Activated CD8-positive, alpha-beta memory T cell treated with anti-CD3 and anti-CD28 coated beads for 1 hour (primary cell): ENCODE data around the gene TFCP2.
"Not testable (repeated sequence)": the region's sequence is repeated elsewhere in the genome, so short reads cannot be mapped to it uniquely, and the experiment has no call there.

ENCODE experiments used
- DNase-seq, 2 donors: peaks; one replicate each; pipeline ENCODE4 v3.0.0-alpha.2; 2020; ENCODE audit warnings: low read depth in 1 of 2; ENCODE audit errors: extremely low read depth in 1 of 2

TFCP2 gene

DNA sequence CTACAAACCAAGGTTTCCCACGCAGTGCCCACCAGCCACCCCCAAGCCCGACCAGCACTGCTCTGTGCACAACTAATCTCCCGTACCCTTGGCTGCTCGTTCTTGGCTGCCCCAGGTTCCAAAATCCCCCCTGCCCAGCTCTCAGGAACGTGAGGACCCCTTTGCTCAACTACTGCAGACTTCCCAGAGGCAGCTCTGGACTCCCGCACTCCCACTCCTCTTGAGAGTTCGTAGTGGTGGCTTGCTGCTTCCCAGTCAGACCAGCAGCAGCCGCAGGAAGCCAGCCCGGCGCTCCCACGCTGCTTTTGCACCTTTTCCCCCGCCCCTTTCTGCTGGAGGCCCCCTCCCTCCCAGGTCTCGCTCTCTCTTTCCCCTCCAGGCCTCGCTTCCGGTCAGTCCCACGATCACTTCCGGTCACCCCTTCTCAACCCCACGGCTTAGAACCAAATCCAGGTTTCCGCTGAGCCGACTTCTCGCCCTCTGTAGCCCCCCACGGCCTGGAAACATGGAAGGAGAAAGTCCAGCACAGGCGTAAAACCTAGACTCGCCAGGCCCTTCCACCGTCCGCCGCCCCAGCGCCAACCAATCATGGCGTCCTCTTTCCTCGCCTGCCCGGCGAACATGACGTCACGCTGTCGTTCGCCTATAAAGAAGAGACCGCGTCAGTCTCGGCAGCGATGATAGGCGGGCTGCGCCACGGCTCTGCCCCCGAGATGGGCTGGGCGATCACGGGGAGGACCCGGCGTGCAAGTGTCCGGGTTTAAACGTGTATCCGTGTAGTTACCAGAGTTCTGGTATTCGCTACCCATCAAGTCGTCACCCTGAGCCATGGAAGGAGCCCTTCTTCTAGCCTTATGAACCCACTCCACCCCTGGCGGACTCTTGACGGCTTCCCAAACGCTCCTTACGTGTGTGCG is at the start of gene TFCP2:
TSS of gene TFCP2 (minus strand) at position 621 of the 917 bp plus-strand sequence. CDS start 713 bp downstream, outside the sequence.
- DNase-seq, result peak; percentile 80 to 86

DNA sequence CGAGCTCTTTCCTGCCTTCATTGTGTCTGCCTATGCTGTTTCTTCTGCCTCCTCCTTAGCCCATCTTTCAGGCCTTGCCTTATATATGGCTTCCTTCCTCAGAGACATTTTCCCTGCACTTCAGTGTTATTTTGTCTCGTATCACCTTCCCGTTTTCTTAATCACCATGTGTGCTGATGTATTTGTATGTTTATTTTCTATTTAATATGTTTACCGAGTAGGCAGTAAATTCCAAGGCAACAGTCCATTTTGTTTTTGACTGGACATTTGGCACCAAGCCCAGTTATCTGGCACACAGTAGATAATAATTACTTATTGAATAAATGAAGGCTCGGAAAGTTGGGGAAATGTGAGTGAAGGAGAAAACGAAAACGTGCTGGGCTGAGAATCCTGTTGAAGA is 49.5 kb upstream of the TFCP2 start:
- no peak for DNase-seq

- DNase-seq, result not testable (repeated sequence)
Observed at GRCh38 chr12:51219857-51220256, 46.9 kb upstream of the TFCP2 start.

GRCh38 chr12:51219322-51219721 is 46.4 kb upstream of the TFCP2 start:
- DNase-seq, result no peak

- no peak for DNase-seq
Observed at GRCh38 chr12:51218607-51219161, 45.7 kb upstream of the TFCP2 start.

- peak; percentile 14 to 53 for DNase-seq
Observed at GRCh38 chr12:51217968-51218606, 45.2 kb upstream of the TFCP2 start, which contains the start of gene POU6F1. Gene POU6F1, minus strand, starts transcription at chr12:51218062. Its CDS starts 11,226 bp downstream, at chr12:51206836.

DNA sequence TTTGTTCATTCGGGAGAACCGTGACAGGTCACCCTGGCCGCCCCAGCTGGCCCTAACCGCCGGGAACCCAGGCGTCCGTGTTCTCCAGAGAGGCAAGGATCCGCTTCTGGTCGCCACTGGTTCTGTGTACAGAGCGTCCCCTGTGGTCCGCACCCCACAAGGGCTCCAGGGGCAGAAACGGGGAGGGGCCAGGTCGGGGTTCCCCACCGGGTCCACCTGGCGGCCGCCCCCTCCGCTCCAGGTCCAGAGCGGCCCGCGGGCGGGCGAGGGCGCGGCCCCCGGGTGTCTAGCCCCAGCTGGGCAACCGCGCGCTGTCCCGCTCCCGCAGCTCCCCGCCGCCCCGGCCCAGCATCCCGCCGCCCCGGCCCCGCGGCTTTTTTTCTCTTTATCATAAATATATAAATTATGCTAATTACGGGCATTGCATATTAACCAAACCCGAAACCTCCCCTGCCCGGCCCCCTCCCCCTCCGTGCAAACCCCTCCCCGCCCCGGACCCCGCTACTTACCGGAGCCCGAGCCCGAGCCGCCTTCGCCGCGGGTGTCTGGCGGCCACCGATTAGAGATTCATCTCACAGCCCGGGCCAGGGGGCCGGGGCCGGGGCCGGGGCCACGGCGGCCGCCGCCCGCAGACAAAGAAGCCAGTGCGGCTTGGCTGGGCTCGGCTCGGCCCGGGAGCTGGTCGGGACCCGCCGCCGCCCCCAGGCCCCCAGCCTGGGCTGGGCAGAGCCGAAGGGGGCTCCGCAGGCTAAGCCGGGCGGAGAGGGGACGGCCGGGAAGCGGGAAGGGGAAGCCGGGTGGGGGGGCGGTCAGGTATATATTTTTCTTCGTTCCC is 44.4 kb upstream of the TFCP2 start:
- peak; percentile 9 to 28 for DNase-seq

DNA sequence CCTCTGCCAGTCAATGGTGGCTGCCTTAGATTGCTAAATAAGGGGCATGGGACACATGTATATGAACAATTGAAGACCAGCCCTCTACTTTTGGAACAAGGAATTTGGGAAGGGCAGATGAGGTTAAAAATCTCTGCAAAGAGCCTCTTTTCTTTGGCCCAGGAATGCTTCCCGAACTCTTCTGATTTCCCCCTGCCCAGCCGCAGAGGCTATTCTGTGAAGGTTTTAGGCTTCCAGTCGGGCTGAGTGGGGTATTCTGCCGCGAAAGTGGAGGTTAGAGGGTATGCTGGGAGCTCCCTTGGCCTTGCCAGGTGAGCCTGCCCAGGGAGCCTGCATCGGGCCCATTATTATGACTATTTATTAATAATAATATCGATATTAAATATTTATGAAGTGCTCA is 43.7 kb upstream of the TFCP2 start:
- no peak for DNase-seq

DNA sequence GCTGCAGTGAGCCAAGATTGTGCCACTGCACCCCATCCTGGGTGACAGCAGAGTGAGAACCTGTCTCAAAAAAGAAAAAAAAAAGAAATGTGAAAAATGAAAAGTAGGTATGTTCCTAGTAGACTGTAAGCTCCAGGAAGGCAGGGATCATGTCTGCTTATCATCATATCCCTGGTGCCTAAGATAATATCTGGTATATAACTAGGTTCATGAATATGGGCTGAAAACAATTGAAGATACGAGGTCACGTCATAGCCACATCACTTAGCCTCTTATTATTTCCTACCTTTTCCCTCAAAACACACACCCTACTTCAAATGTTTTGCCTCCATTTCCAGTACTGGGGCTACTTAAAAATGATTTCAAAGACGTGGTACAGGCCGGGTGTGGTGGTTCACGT is 42.0 kb upstream of the TFCP2 start:
- no peak for DNase-seq

DNA sequence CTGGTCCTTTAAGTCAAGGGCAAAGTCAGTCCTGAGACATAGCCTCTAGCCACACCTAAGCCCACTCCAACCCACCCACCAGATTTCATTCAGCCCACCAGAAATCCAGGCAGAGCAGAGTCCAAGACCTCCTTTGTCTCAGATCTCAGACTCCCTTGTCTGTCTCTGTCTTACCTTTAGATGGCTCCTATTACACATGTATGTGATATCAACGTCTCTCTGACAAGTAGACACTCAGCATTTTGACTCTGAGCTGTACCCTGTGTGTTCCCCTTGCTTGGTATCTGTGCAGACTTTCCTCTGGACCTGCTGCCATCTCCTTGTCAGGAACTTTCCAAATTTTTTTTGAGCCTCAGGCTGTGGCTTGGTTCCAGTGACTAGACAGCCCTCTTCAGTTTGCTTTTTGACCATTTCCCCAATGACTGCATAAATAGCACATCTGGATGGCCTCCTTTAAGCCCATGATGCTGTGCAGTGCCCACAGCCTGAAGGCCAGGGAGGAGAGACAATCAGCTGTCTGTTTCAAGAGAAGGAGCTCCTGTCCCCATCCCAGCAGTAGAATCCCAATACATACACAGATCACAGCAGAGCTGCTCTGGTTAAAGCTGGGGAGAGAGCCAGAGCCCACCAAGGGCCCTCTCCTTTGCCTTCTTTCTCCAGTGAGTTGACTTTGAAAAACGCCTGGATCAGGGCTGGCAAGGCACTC is 37.9 kb upstream of the TFCP2 start:
- DNase-seq, result no peak

DNA sequence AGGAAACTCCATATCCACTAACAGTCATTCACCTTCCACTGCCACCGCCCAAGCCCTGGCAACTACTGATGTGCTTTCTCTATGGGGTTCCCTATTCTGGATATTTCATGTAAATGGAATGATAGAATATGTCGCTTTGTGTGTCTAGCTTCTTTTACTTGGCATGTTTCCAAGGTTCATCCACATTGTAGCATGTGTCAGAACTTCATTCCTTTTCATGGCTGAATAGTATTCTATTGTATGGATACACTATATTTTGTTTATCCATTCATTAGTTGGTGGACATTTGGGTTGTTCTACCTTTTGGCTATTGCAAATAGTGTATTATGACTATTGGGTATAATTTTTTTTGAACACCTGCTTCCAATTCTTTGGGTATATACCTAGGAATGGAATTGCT is 36.3 kb upstream of the TFCP2 start:
- DNase-seq, result no peak

DNA sequence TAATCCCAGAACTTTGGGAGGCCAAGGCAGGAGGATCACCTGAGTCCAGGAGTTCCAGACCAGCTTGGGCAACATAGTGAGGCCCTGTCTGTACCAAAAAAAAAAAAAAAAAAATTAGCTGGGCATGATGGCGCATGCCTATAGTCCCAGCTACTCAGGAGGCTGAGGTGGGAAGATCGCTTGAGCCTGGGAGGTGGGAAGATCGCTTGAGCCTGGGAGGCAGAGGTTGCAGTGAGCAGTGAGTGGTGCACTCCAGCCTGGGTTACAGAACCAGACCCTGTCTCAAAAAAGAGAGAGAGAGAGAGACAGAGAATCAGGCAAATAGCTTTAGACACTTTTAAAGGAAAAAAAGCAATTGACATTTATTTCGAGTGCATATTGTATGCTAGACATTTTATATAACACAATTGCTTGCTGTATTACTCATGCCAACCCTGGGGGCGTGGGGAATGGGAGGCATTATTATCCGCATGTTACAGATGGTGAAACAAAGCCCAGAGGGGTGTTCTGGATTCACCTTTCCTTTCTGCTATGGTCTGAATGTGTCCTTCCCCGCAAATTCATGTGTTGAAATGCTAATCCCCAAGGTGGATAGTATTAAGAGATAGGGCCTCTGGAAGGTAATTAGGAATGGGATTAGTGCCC is 35.2 kb upstream of the TFCP2 start:
- no peak for DNase-seq

DNA sequence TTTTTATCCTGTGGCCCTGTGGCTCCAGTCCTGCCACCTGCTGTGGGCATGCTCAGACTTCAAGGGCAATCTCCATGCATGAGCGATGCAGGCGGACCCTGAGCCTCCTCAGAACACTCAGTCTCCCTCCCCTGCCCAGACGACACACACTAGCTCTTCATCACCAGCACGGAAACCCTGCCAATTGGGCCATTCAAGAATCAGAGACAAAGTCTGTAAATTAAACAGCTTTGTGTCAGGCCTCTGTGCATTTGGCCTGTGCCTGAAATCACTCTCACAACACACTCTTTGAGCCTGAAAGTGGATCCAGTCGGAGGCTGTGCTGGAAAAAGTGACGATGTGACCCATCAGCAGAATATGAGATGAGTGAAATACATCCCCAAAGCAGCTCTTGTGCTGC is 32.4 kb upstream of the TFCP2 start:
- no peak for DNase-seq

GRCh38 chr12:51202718-51203117 is 29.8 kb upstream of the TFCP2 start:
- DNase-seq, result no peak

- DNase-seq, result no peak
Observed at GRCh38 chr12:51200806-51201205, 27.9 kb upstream of the TFCP2 start.

GRCh38 chr12:51200156-51200555 is 27.2 kb upstream of the TFCP2 start:
- DNase-seq, result no peak

DNA sequence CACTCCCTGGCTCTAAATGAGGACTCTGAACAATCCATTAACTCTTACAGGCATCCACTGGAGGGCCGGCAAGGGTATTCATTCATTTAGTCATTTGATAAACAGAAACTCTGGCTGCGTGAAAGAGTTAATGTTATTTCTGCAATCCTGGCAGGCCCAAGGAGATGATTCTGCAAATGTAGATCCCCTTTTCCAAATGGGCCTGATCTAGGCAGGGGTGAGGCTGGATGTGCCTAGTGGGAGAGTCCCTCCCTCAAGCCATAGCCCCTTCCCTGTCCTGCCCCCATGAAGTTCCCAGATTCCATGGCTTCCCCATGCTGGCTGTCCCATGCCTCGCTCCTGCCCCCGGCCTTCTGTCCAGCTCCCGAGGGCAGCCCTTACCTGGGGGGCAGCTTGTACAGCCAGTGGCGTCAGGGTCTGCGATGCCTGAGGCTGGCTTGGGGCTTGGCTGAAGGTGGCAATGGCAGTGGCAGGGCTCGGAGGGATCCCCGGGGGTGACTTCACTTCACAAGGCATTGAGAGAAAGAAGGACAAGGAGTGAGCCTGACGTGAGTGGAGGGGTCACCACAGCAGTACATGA is 26.5 kb upstream of the TFCP2 start:
- DNase-seq, result no peak

GRCh38 chr12:51198568-51199365 is 25.8 kb upstream of the TFCP2 start:
- no peak for DNase-seq
